ENCODE measurements around the gene KRT3.

- TF ChIP-seq ZNF10 (tag by site-specific recombination; IDR thresholded peaks at IDR 0.05) (no peak), OSR2 (tag by site-specific recombination; IDR thresholded peaks at IDR 0.05) (no peak), CTCF (tag by site-specific recombination; IDR thresholded peaks at IDR 0.05) (no peak), ZNF274 (IDR thresholded peaks at IDR 0.05; ENCODE audit: low read length) (no peak), ZNF274 (tag by site-specific recombination; IDR thresholded peaks at IDR 0.05; ENCODE audit: borderline replicate concordance) (no peak)
Observed at GRCh38 chr12:52805000-52805399, 9.1 kb upstream of the KRT3 start.
